Tibial nerve (tissue), 4 donors: ENCODE results near the gene CXCL12.

ENCODE experiments used
- CTCF ChIP-seq, 5 experiments: fragments of 200-600 bp in 3 of 5; fragments of 450-650 bp in 2 of 5; sonication (generic) in 3 of 5; IDR thresholded peaks; one replicate each; pipeline ENCODE4 v1.5.1; 2016 to 2019; ENCODE audit warnings: antibody characterized with exemption in 5 of 5, mild to moderate bottlenecking in 3 of 5, moderate library complexity in 2 of 5
- EP300 ChIP-seq, 2 donors: sonication (generic); formaldehyde crosslinking; IDR thresholded peaks; one replicate each; pipeline ENCODE4 v1.6.1; 2017; ENCODE audit warnings: antibody characterized with exemption in 2 of 2, mild to moderate bottlenecking in 1 of 2
- POLR2A ChIP-seq, 2 donors: fragments of 450-650 bp; IDR thresholded peaks; one replicate each; pipeline ENCODE4 v1.6.1; 2017; ENCODE audit warnings: antibody characterized with exemption in 2 of 2, mild to moderate bottlenecking in 2 of 2, moderate library complexity in 2 of 2

GRCh38 chr10:44422570-44423101 lies 37.7 kb upstream of the CXCL12 start:
- TF ChIP-seq CTCF (IDR thresholded peaks at IDR 0.05) (no peak), POLR2A (IDR thresholded peaks at IDR 0.05) (no peak), EP300 (IDR thresholded peaks at IDR 0.05) (no peak)
